HG03565 (cell line): ENCODE data around the gene SHB.

Source experiments
- ATAC-seq: cut with Tn5 transposase; IDR thresholded peaks from one replicate; pipeline ENCODE4 v1.9.1; 2021; ENCODE audit warnings: mild to moderate bottlenecking, moderate library complexity; ENCODE audit not compliant: unreplicated experiment

Gene SHB

GRCh38 chr9:38068701-38069628 is at the start of gene SHB:
TSS of gene SHB (minus strand) at chr9:38069227. CDS start at chr9:38068645, 582 bp downstream.
- ATAC-seq, result peak; percentile 26

- ATAC-seq, result no peak
Measured at GRCh38 chr9:38117651-38118050, 48.6 kb upstream of the SHB start.

- ATAC-seq, result no peak
Measured at GRCh38 chr9:38114905-38115304, 45.9 kb upstream of the SHB start.

GRCh38 chr9:38112456-38112855 is 43.4 kb upstream of the SHB start:
- no peak for ATAC-seq

GRCh38 chr9:38112049-38112448 is 43.0 kb upstream of the SHB start:
- no peak for ATAC-seq

GRCh38 chr9:38110476-38110875 is 41.4 kb upstream of the SHB start:
- ATAC-seq, result no peak

- ATAC-seq, result no peak
Measured at GRCh38 chr9:38109601-38110000, 40.6 kb upstream of the SHB start.

- no peak for ATAC-seq
Measured at GRCh38 chr9:38108326-38108725, 39.3 kb upstream of the SHB start.

- no peak for ATAC-seq
Measured at GRCh38 chr9:38107811-38108304, 38.8 kb upstream of the SHB start.

GRCh38 chr9:38107405-38107804 is 38.4 kb upstream of the SHB start:
- ATAC-seq, result no peak

GRCh38 chr9:38106488-38106887 is 37.5 kb upstream of the SHB start:
- no peak for ATAC-seq

- ATAC-seq, result no peak
Measured at GRCh38 chr9:38103340-38103739, 34.3 kb upstream of the SHB start.

GRCh38 chr9:38101423-38101822 is 32.4 kb upstream of the SHB start:
- no peak for ATAC-seq

- no peak for ATAC-seq
Measured at GRCh38 chr9:38096238-38096805, 27.3 kb upstream of the SHB start.

GRCh38 chr9:38094165-38094564 is 25.1 kb upstream of the SHB start:
- ATAC-seq, result no peak

- no peak for ATAC-seq
Measured at GRCh38 chr9:38092656-38093055, 23.6 kb upstream of the SHB start.

GRCh38 chr9:38092200-38092524 is 23.1 kb upstream of the SHB start:
- no peak for ATAC-seq

- peak; percentile 63 for ATAC-seq
Measured at GRCh38 chr9:38091310-38092199, 22.5 kb upstream of the SHB start.

GRCh38 chr9:38090170-38090569 is 21.1 kb upstream of the SHB start:
- ATAC-seq, result no peak

GRCh38 chr9:38089387-38090165 is 20.5 kb upstream of the SHB start:
- no peak for ATAC-seq
